PC-9 (cell line): ENCODE results near the gene COL5A3.

Source experiments
- CTCF ChIP-seq: fragments of 200-600 bp; sonication (generic); conservative IDR thresholded peaks from 2 replicates; pipeline ENCODE4 v1.6.1; 2017; ENCODE audit warnings: mixed run types, antibody characterized with exemption, mild to moderate bottlenecking, moderate library complexity
- EZH2 ChIP-seq: fragments of 200-600 bp; sonication (generic); IDR thresholded peaks from 2 replicates; pipeline ENCODE4 v1.8.0; 2017; ENCODE audit warnings: antibody characterized with exemption, low read depth

GRCh38 chr19:9936326-9937000, 73.8 kb downstream of the COL5A3 start, which contains the start of gene OLFM2:
- TF ChIP-seq EZH2 (no peak), CTCF (no peak)
